GM19351 (cell line): ENCODE measurements around the gene ABCG1.

Experiments used
- ATAC-seq: cut with Tn5 transposase; IDR thresholded peaks from one replicate; pipeline ENCODE4 v1.9.1; 2021; ENCODE audit warnings: mild to moderate bottlenecking, moderate library complexity; ENCODE audit not compliant: unreplicated experiment

Gene ABCG1

GRCh38 chr21:42191696-42192595 is 27.0 kb upstream of the ABCG1 start:
- ATAC-seq = no peak

GRCh38 chr21:42193131-42193671 is 25.7 kb upstream of the ABCG1 start:
- no peak for ATAC-seq

DNA sequence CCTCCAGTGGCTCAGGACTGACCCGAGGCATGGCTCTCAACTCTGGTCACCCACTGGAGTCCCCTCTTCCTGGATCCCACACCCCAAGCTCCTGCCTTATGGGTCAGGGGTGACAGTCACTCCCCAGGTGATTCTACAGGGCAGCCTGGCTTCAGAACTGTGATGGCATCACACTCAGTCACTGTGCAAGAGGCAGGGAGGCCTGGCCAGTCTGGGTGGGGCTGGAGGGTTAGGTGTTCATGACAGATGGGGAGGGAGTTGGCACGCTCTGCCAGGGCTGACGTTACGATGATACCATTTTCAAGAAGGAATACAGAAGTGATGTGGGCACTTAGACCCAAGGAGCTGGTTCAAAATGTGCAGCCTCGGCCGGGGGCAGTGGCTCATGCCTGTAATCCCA is 25.2 kb upstream of the ABCG1 start:
- ATAC-seq = no peak

DNA sequence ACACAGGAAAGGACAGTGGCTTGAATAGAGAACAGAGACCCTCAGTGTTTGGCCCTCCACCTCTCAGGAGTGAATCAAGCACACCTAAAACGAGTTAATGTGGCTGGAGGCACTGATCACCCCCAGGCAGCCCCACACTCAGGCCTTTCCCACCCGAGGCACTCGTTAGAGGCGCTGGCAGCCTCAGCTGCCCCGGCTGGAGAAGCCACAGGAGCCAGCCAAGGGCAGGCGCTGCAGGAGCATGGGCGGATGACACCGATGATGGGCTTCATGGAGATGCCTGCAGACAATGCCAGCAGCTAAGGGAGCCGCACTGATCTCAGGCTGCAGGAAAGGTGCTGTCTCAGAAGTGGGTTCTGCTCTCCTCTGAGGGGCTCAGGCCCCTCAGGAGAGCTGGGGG is 24.1 kb upstream of the ABCG1 start:
- ATAC-seq = no peak

- ATAC-seq = no peak
Observed at GRCh38 chr21:42195378-42196031, 23.4 kb upstream of the ABCG1 start.

DNA sequence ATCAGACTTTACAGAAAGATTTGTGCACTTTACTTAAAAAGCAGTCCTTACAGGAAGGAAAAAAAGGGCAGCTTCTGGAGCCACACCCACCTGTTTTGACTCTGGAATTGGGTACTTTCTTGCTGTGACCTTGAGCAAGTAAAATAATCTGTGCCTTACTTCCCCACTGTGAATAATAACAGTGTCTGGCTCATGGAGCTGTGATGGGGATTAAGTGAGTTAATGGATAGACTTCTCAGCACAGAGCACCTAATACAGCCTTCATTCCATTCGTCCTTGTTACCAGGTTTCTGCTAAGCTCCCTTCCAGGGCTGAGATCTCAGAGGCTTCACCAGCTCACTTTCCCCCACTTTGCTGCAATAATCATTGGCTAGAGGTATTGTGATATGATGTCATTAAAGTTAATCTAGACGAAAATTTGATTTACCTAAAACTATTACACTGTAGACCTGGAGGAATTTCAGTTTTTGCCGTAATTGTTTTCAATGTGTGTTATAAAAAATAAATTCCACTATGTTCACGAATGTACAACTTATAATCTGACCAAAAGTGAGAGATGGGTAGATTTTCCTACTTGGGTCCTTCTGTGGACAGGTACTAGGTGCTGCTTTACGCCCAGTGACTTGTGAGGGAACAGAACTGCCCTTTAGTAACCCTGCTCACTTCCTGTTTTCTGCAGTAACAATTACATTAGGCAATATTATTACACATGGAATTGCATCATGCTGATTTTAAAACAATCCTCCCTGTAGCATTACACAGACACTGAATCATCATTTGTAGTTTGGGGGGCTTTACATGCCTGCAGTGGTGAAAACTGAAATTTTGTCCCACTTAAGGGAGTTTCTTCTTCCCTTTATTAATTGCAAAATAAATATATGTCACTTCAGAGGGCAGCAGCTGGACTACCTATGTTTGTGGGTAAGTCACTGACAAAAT is 19.7 kb upstream of the ABCG1 start:
- peak; percentile 81 for ATAC-seq

- no peak for ATAC-seq
Observed at GRCh38 chr21:42199868-42200463, 19.0 kb upstream of the ABCG1 start.

DNA sequence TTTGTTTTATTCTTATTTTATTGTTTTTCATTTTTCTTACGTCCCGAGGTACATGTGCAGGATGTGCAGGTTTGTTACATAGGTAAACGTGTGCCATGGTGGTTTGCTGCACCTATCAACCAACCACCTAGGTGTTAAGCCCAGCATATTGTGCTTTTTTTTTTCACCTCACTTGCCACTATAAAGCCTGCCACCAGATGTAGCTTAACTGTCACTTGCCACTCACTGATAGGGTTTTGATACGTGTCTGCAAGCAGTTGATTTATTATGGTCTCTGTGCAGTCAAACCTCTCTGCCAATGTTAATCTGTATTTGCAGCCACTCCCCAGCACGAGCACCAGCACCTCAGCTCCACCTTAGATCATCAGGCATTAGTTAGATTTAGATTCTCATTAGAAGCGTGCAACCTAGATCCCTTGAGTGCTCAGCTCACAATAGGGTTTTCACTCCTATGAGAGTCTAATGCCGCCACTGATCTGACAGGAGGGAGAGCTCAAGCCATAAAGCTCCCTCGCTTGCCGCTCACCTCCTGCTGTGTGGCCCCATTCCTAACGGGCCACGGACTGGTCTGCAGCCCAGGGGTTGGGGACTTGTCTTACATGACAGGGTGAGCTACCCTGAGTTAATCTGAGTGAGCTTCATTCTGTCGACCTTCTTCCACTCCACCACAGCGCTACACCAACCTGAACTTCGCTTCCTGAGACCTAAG is 17.9 kb upstream of the ABCG1 start:
- no peak for ATAC-seq

DNA sequence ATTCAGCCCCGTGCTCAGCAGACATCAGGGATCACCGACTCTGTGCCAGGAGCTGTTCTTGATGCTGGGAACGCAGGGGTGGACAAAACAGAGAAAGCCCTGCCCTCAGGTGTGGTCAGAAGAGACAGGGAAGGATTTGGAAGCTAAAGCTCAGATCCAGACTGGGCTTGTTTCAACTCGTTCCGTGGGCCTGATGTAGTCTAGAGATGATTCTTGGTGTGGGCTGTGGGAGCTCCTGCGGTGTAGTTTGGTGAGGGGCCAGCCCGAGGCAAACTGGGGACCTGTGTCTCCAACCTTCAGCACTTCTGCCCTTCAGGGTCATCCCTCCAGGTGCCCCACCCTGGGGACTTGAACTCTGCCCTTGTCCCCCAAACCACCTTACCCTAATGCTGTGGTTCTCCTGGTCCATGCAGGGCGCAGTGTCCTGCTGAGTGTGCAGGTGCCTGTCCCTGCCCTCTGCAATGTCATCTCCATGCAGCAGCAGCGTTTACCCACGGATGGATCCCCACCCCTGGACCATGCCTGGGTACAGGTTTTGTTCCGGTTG is 17.3 kb upstream of the ABCG1 start:
- no peak for ATAC-seq

DNA sequence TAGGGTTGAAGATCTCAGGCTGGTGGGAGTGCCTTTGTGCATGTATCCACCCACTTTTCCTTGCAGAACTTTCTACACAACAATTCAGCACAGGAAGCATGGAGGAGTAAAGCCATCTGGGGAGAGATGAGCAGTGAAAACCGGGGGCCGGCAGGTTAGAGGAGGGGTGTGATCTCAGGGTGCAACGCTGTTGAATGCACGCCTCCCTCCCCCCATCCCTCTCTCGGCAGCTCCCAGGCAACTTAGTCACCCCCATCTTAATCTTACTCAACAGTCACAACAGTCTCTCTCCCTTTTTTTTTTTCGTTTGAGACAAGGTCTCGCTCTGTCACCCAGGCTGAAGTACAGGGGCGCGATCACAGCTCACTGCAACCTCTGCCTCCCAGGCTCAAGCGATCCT is 16.6 kb upstream of the ABCG1 start:
- no peak for ATAC-seq

- no peak for ATAC-seq
Observed at GRCh38 chr21:42203321-42203720, 15.6 kb upstream of the ABCG1 start.

GRCh38 chr21:42203936-42204335 is 15.0 kb upstream of the ABCG1 start:
- ATAC-seq = no peak

DNA sequence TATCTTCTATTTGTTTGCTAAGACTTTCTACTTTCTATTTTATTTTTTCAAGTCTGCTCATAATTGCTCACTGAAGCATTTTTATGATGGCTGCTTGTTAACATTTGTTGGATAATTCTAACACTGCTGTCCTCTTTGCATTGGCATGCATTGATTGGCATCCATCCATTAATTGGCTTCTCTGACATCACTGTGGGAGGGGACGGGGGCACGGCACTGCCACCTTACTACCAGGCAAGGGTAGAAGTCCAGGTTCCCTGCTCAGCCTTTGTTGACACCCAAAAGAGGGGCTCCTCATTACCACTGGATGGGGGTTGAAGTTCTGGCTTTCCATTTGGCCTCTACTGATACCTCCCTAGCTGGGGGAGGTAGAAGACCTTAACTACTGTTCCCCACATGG is 11.5 kb upstream of the ABCG1 start:
- ATAC-seq = no peak

- no peak for ATAC-seq
Observed at GRCh38 chr21:42208036-42208435, 10.9 kb upstream of the ABCG1 start.

DNA sequence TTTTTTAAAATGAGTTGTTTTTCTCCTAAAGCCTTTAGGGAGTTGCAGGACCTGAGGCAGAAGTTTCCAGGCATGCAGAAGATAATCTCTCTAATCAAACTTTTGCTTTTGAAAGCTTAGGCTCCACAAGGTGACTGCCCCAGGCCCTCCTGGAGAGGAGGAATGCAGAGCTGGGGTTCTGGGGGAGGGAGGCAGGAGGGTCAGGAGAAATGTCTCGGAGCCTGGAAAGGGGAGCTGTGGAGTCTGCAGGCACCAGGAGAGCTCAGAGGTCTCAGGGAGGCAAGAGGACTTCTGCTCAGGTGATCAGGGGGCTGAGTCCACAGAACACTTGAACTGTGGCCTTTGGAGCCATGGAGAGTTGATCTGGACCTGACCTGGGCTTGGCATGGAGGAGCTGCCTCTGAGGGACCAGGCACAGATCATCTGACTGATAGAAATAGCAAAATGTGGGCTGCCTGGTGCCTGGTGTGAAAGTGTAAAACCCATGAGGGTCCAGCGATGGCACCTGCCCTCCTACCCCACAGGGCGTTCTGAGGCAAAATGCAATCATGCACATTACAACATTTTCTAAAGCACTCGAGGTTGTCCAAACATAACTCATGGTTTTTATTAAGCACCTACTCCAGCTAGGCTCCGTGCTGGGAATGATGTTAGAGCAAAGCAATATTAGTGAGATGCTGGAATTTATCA is 10.0 kb upstream of the ABCG1 start:
- ATAC-seq = no peak

GRCh38 chr21:42209801-42210479 is 9.0 kb upstream of the ABCG1 start:
- no peak for ATAC-seq

DNA sequence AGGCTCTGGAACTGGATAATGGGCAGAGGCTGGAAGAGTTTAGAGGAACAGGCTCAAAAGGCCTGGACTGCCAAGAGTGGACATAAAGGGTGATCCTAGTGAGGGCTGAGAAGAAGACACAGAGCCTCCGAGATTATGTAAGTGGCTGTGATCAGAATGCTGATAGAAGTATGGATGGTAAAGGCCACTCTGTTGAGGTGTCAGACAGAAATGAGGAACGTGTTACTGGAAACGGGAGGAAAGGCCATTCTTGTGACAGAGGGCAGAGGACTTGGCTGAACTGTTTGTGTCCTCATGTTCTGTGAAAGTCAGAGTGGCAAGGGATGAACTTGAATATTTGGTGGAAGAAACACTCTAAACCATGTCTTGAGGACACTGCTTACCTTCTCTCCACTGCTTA is 6.7 kb upstream of the ABCG1 start:
- ATAC-seq = no peak

- no peak for ATAC-seq
Observed at GRCh38 chr21:42213082-42213774, 5.7 kb upstream of the ABCG1 start.
